K562 (cell line): ENCODE measurements around the gene PDCD10. TPM values are rescaled to one million over a fixed set of nuclear protein-coding genes. Genes with fewer than 3 reads are reported as not detected.

Experiments
- OTX1 ChIP-seq: fragments of 450-650 bp; formaldehyde crosslinking; IDR thresholded peaks from 2 replicates; pipeline ENCODE4 v1.4.0; 2022; ENCODE audit warnings: mild to moderate bottlenecking
- RERE ChIP-seq: sonication (generic); formaldehyde crosslinking; IDR thresholded peaks from 2 replicates; pipeline ENCODE4 v1.8.0; 2023; ENCODE audit warnings: missing genetic modification reagents, mild to moderate bottlenecking, borderline replicate concordance
- SIN3A ChIP-seq, 2 experiments: fragments of 150-350 bp in 1 of 2; IDR thresholded peaks; 2 replicates each; pipeline ENCODE4 v1.6.1; 2011 to 2016; ENCODE audit warnings: borderline replicate concordance in 2 of 2, low read depth in 2 of 2, low read length in 2 of 2, mild to moderate bottlenecking in 2 of 2, moderate library complexity in 2 of 2; ENCODE audit not compliant: control insufficient read depth in 1 of 2
- SNRNP70 ChIP-seq: fragments of 200-400 bp; formaldehyde crosslinking; optimal IDR thresholded peaks from 2 replicates; pipeline ENCODE3; 2017; ENCODE audit warnings: low read depth, low read length
- TBP ChIP-seq: optimal IDR thresholded peaks from 2 replicates; pipeline ENCODE3; 2011; ENCODE audit warnings: low read depth, low read length, improper control_type of control experiment
- TRIM28 ChIP-seq: fragments of 450-650 bp; IDR thresholded peaks from 2 replicates; pipeline ENCODE4 v1.6.1; 2017
- ZNF408 ChIP-seq: fragments of 250-450 bp; sonication (Bioruptor Pico); IDR thresholded peaks from 2 replicates; pipeline ENCODE4 v1.4.0; 2020; ENCODE audit warnings: low read depth, mild to moderate bottlenecking, moderate library complexity
- polyA plus RNA-seq, 8 experiments: library from polyadenylated mRNA; depleted of rRNA in 4 of 8; stranded (reverse) in 5 of 8; unstranded in 3 of 8; fragments of >200 nt; fragmentation: Nextera tagmentation in 2 of 8; fragmentation: Illumina TruSeq in 1 of 8; extraction: Ambion mirVana in 2 of 8; extraction: Trizol in 1 of 8; gene quantifications; 2 replicates each; pipeline versions ENCODE4 v1.2.1 to v1.2.3, GENCODE V29; 2011 to 2014; ENCODE audit warnings: inconsistent platforms in 1 of 8, missing spikeins in 1 of 8
- total RNA-seq, 7 experiments: library from RNA; depleted of rRNA in 6 of 7; stranded (reverse); fragments of >200 nt in 6 of 7; fragmentation: Illumina TruSeq in 2 of 7; extraction: Trizol in 2 of 7; gene quantifications; 2 replicates each; pipeline versions ENCODE4 v1.2.1 to v1.2.3, GENCODE V29; 2011 to 2021; ENCODE audit warnings: low replicate concordance in 1 of 7

PDCD10 gene
- total and polyA plus RNA-seq, 9 of the 15 experiments (the other 6 are each of a cell fraction or from before 2014, with no cell fraction given) = 121 to 476 (median 232) TPM

GRCh38 chr3:167671878-167672427 lies 62.7 kb downstream of the PDCD10 start (continued):
- TF ChIP-seq SNRNP70 (no peak), SIN3A (IDR thresholded peaks at IDR 0.05; ENCODE audit: borderline replicate concordance in 2 of 2, control insufficient read depth in 1 of 2, low read depth in 2 of 2, low read length in 2 of 2) (no peak), OTX1 (CRISPR knock-in tag) (no peak), TRIM28 (no peak), ZNF408 (CRISPR knock-in tag) (no peak), RERE (no peak), TBP (no peak)
